Liver (tissue), 3 donors: ENCODE measurements around the gene HCN1.

ENCODE experiments used
- ATF3 ChIP-seq: IDR thresholded peaks from 2 replicates; pipeline ENCODE4 v1.6.1; 2016; ENCODE audit warnings: antibody characterized with exemption
- CTCF ChIP-seq: fragments of 150-350 bp; IDR thresholded peaks from 2 replicates; pipeline ENCODE4 v1.5.1; 2017; ENCODE audit warnings: improper control_type of control experiment, low read depth, low read length; ENCODE audit not compliant: missing input control
- EGR1 ChIP-seq, 2 donors: IDR thresholded peaks; 2 replicates each; pipeline ENCODE4 v1.6.1; 2016 to 2018; ENCODE audit warnings: antibody characterized with exemption in 2 of 2, low read depth in 2 of 2
- FOXA1 ChIP-seq: IDR thresholded peaks from 2 replicates; pipeline ENCODE4 v1.6.1; 2016; ENCODE audit warnings: antibody characterized with exemption
- FOXA2 ChIP-seq: IDR thresholded peaks from 2 replicates; pipeline ENCODE4 v1.6.1; 2016; ENCODE audit warnings: antibody characterized with exemption
- GABPA ChIP-seq, 2 donors: IDR thresholded peaks in 1 of 2; conservative IDR thresholded peaks in 1 of 2; 2 replicates each; pipeline ENCODE4 v1.6.1; 2016; ENCODE audit warnings: antibody characterized with exemption in 2 of 2, mild to moderate bottlenecking in 1 of 2, moderate library complexity in 1 of 2
- JUND ChIP-seq, 2 donors: IDR thresholded peaks; 2 replicates each; pipeline ENCODE4 v1.6.1; 2016; ENCODE audit warnings: antibody characterized with exemption in 2 of 2
- RAD21 ChIP-seq, 2 donors: IDR thresholded peaks; 2 replicates each; pipeline ENCODE4 v1.6.1; 2016; ENCODE audit warnings: antibody characterized with exemption in 2 of 2, mild to moderate bottlenecking in 2 of 2
- SP1 ChIP-seq: IDR thresholded peaks from 2 replicates; pipeline ENCODE4 v1.6.1; 2018; ENCODE audit warnings: antibody characterized with exemption, mild to moderate bottlenecking
- TAF1 ChIP-seq: conservative IDR thresholded peaks from 2 replicates; pipeline ENCODE4 v1.6.1; 2016; ENCODE audit warnings: antibody characterized with exemption, mild to moderate bottlenecking
- YY1 ChIP-seq: IDR thresholded peaks from 2 replicates; pipeline ENCODE4 v1.6.1; 2016; ENCODE audit warnings: antibody characterized with exemption, mild to moderate bottlenecking
- TF ChIP-seq, protein P1 (sequence below): IDR thresholded peaks from 2 replicates; pipeline ENCODE4 v1.6.1; 2016; ENCODE audit warnings: antibody characterized with exemption, mild to moderate bottlenecking
- TF ChIP-seq, protein P2 (sequence below): IDR thresholded peaks from 2 replicates; pipeline ENCODE4 v1.6.1; 2016; ENCODE audit warnings: antibody characterized with exemption
- donor health status: healthy.
- donor health status: healthy.

- TF ChIP-seq, protein P1, sequence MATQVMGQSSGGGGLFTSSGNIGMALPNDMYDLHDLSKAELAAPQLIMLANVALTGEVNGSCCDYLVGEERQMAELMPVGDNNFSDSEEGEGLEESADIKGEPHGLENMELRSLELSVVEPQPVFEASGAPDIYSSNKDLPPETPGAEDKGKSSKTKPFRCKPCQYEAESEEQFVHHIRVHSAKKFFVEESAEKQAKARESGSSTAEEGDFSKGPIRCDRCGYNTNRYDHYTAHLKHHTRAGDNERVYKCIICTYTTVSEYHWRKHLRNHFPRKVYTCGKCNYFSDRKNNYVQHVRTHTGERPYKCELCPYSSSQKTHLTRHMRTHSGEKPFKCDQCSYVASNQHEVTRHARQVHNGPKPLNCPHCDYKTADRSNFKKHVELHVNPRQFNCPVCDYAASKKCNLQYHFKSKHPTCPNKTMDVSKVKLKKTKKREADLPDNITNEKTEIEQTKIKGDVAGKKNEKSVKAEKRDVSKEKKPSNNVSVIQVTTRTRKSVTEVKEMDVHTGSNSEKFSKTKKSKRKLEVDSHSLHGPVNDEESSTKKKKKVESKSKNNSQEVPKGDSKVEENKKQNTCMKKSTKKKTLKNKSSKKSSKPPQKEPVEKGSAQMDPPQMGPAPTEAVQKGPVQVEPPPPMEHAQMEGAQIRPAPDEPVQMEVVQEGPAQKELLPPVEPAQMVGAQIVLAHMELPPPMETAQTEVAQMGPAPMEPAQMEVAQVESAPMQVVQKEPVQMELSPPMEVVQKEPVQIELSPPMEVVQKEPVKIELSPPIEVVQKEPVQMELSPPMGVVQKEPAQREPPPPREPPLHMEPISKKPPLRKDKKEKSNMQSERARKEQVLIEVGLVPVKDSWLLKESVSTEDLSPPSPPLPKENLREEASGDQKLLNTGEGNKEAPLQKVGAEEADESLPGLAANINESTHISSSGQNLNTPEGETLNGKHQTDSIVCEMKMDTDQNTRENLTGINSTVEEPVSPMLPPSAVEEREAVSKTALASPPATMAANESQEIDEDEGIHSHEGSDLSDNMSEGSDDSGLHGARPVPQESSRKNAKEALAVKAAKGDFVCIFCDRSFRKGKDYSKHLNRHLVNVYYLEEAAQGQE, result no peak
- TF ChIP-seq CTCF (no peak), SP1 (no peak), TAF1 (no peak), ATF3 (no peak), JUND (IDR thresholded peaks at IDR 0.05) (no peak), RAD21 (IDR thresholded peaks at IDR 0.05) (no peak), FOXA2 (no peak), YY1 (no peak), GABPA (IDR thresholded peaks at IDR 0.05 in 1 of 2, conservative IDR thresholded peaks at IDR 0.05 in 1 of 2) (no peak), FOXA1 (no peak), EGR1 (IDR thresholded peaks at IDR 0.05; ENCODE audit: low read depth in 2 of 2) (no peak)
- TF ChIP-seq, protein P2, sequence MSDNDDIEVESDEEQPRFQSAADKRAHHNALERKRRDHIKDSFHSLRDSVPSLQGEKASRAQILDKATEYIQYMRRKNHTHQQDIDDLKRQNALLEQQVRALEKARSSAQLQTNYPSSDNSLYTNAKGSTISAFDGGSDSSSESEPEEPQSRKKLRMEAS, result no peak
Observed at GRCh38 chr5:45741110-45741509, 44.9 kb upstream of the HCN1 start.
